ENCODE measurements around the gene HABP4. TPM values are rescaled to one million over a fixed set of nuclear protein-coding genes. Genes with fewer than 3 reads are reported as not detected.
"Not testable (repeated sequence)": the region's sequence is repeated elsewhere in the genome, so short reads cannot be mapped to it uniquely, and the experiment has no call there.

Gene HABP4
- total RNA-seq, 2 donors from 2014 or later: 50.0 to 74.2 TPM

- TF ChIP-seq CTCF (IDR thresholded peaks at IDR 0.05): no peak
- H3K27ac ChIP-seq: no peak overlapping the region
- no peak for DNase-seq (ENCODE audit: low spot score)
- peaks cover 4% of the 10 kb centered on the region for H3K36me3 ChIP-seq
- no peaks in the 10 kb centered on the region for H3K27me3 ChIP-seq (replicated peaks; ENCODE audit: insufficient read depth)
- H3K9me3 ChIP-seq: no peaks in the 10 kb centered on the region
- no peak overlapping the region for H3K4me3 ChIP-seq
- peaks cover 9 to 38% of the 10 kb centered on the region in 2 donors for H3K4me1 ChIP-seq (ENCODE audit: control insufficient read depth in 1 of 2, low read depth in 2 of 2)
- ATAC-seq (ENCODE audit: insufficient number of reproducible peaks, low FRiP score, low read depth): no peak
Observed at GRCh38 chr9:96502539-96503373, 52.8 kb downstream of the HABP4 start.

- H3K36me3 ChIP-seq; ATAC-seq (ENCODE audit: insufficient number of reproducible peaks, low FRiP score, low read depth); H3K4me3 ChIP-seq; H3K27me3 ChIP-seq (replicated peaks; ENCODE audit: insufficient read depth); H3K27ac ChIP-seq; DNase-seq (ENCODE audit: low spot score); H3K9me3 ChIP-seq: not testable (repeated sequence)
- peaks cover 14 to 44% of the 10 kb centered on the region in 2 donors for H3K4me1 ChIP-seq (ENCODE audit: control insufficient read depth in 1 of 2, low read depth in 2 of 2)
Observed at GRCh38 chr9:96503374-96503748, 53.4 kb downstream of the HABP4 start.

- TF ChIP-seq CTCF (IDR thresholded peaks at IDR 0.05): no peak
- peaks cover 20 to 49% of the 10 kb centered on the region in 2 donors for H3K4me1 ChIP-seq (ENCODE audit: control insufficient read depth in 1 of 2, low read depth in 2 of 2)
Observed at GRCh38 chr9:96503918-96504317, 53.9 kb downstream of the HABP4 start.

GRCh38 chr9:96505316-96505991, 55.5 kb downstream of the HABP4 start:
- DNase-seq (ENCODE audit: low spot score) (no peak), ATAC-seq (ENCODE audit: insufficient number of reproducible peaks, low FRiP score, low read depth) (peak; percentile 16)
- peak overlapping the region; percentile 35 to 69 for H3K27ac ChIP-seq
- H3K4me3 ChIP-seq: peak overlapping the region; percentile 5
- no peaks in the 10 kb centered on the region for H3K27me3 ChIP-seq (replicated peaks; ENCODE audit: insufficient read depth)
- peaks cover 4% of the 10 kb centered on the region for H3K36me3 ChIP-seq
- no peak for TF ChIP-seq CTCF (IDR thresholded peaks at IDR 0.05)
- H3K4me1 ChIP-seq (ENCODE audit: control insufficient read depth in 1 of 2, low read depth in 2 of 2): peaks cover 29 to 65% of the 10 kb centered on the region in 2 donors
- no peaks in the 10 kb centered on the region for H3K9me3 ChIP-seq

More at GRCh38 chr9:96503918-96504317, 53.9 kb downstream of the HABP4 start:
- Histone ChIP-seq H3K27ac (no peak overlapping the region), H3K9me3 (no peaks in the 10 kb centered on the region), H3K36me3 (peaks cover 4% of the 10 kb centered on the region), H3K27me3 (replicated peaks; ENCODE audit: insufficient read depth) (no peaks in the 10 kb centered on the region), H3K4me3 (no peak overlapping the region)
- DNase-seq (ENCODE audit: low spot score) (no peak), ATAC-seq (ENCODE audit: insufficient number of reproducible peaks, low FRiP score, low read depth) (no peak)

- no peaks in the 10 kb centered on the region for H3K27me3 ChIP-seq (replicated peaks; ENCODE audit: insufficient read depth)
- peak overlapping the region; percentile 67 to 77 for H3K27ac ChIP-seq
- ATAC-seq (ENCODE audit: insufficient number of reproducible peaks, low FRiP score, low read depth) (no peak), DNase-seq (ENCODE audit: low spot score) (no peak)
- peaks cover 29 to 55% of the 10 kb centered on the region in 2 donors for H3K4me1 ChIP-seq (ENCODE audit: control insufficient read depth in 1 of 2, low read depth in 2 of 2)
- TF ChIP-seq CTCF (IDR thresholded peaks at IDR 0.05): no peak
- no peak overlapping the region for H3K4me3 ChIP-seq
- peaks cover 4% of the 10 kb centered on the region for H3K36me3 ChIP-seq
- no peaks in the 10 kb centered on the region for H3K9me3 ChIP-seq
Observed at GRCh38 chr9:96508227-96508940, 58.4 kb downstream of the HABP4 start.

All from thoracic aorta (tissue), 2 donors.